Endothelial cell of umbilical vein (primary cell): ENCODE measurements around the gene TLE7. TPM values are rescaled to one million over a fixed set of nuclear protein-coding genes. Genes with fewer than 3 reads are reported as not detected.

Experiments used
- BruUV-seq: library from RNA; stranded (reverse); fragments of 400-500 nt; replicated peaks from 2 replicates; lab custom pipeline; 2021; lab: Mats Ljungman, UMichigan
- CTCF ChIA-PET: fragments of 300-600, 350-600 bp; sonication (Branson Sonifier 250); formaldehyde crosslinking; loops from one replicate; lab custom pipeline; 2021; ENCODE audit warnings: antibody characterized with exemption, inconsistent platforms; lab: Charles Lee
- POLR2A ChIA-PET: fragments of 300-600, 350-600 bp; sonication (Branson Sonifier 250); formaldehyde crosslinking; loops from one replicate; lab custom pipeline; 2021; ENCODE audit warnings: antibody characterized with exemption, inconsistent platforms; lab: Charles Lee
- DNase-seq: peaks from one replicate; pipeline ENCODE4 v3.0.0-alpha.2; 2011; ENCODE audit warnings: low read depth, low spot score
- FAIRE-seq: peaks from 2 replicates; lab custom pipeline; 2011; peaks lifted over from hg19 to GRCh38; lab: Jason Lieb, UNC
- H2AFZ ChIP-seq: 2 replicates; pipeline ENCODE4 v1.6.0; 2012; ENCODE audit warnings: low read depth, low read length, control low read depth, inconsistent platforms
- H3K27ac ChIP-seq: 2 replicates; pipeline ENCODE4 v1.5.1; 2011; ENCODE audit warnings: low read depth, mild to moderate bottlenecking, control low read depth, low read length, moderate library complexity; ENCODE audit not compliant: insufficient read depth
- H3K27me3 ChIP-seq, 2 experiments: 2 replicates each; pipeline versions ENCODE4 v1.6.0 to v1.6.1; 2011; ENCODE audit warnings: low read length in 2 of 2, mixed read lengths in 1 of 2; ENCODE audit not compliant: control insufficient read depth in 2 of 2, insufficient read depth in 2 of 2
- H3K36me3 ChIP-seq, 2 experiments: 2 replicates in 1 of 2; 3 replicates in 1 of 2; pipeline ENCODE4 v1.5.1; 2011; ENCODE audit warnings: low read length in 2 of 2, mild to moderate bottlenecking in 1 of 2, moderate library complexity in 1 of 2; ENCODE audit not compliant: control insufficient read depth in 2 of 2, insufficient read depth in 2 of 2; ENCODE audit errors: extremely low read depth in 1 of 2
- H3K4me1 ChIP-seq: 3 replicates; pipeline ENCODE4 v1.5.1; 2011; ENCODE audit warnings: mild to moderate bottlenecking, low read length; ENCODE audit not compliant: control insufficient read depth, insufficient read depth; ENCODE audit errors: extremely low read depth
- H3K4me2 ChIP-seq: 2 replicates; pipeline ENCODE4 v1.6.1; 2011; ENCODE audit warnings: low read length, control low read depth, mixed read lengths; ENCODE audit not compliant: insufficient read depth
- H3K4me3 ChIP-seq, 3 experiments: fragments of 200-600 bp in 1 of 3; sonication (generic), shearing (Covaris generic) in 1 of 3; replicated peaks in 1 of 3; 2 replicates each; pipeline ENCODE4 v1.5.1; 2011 to 2016; ENCODE audit warnings: control low read depth in 3 of 3, low read length in 3 of 3, mild to moderate bottlenecking in 2 of 3, inconsistent platforms in 1 of 3, low read depth in 1 of 3, moderate library complexity in 1 of 3; ENCODE audit not compliant: insufficient read depth in 1 of 3
- H3K79me2 ChIP-seq: 2 replicates; pipeline ENCODE4 v1.6.0; 2012; ENCODE audit warnings: low read length, inconsistent platforms; ENCODE audit not compliant: control insufficient read depth, insufficient read depth
- H3K9ac ChIP-seq: replicated peaks from 2 replicates; pipeline ENCODE3; 2011; ENCODE audit warnings: low read length, control low read depth; ENCODE audit not compliant: insufficient read depth; ENCODE audit errors: extremely low read depth
- H3K9me1 ChIP-seq: replicated peaks from 3 replicates; pipeline ENCODE4 v1.6.0; 2011; ENCODE audit warnings: mild to moderate bottlenecking, low read length; ENCODE audit not compliant: control insufficient read depth, insufficient read depth; ENCODE audit errors: extremely low read depth
- H3K9me3 ChIP-seq: replicated peaks from 2 replicates; pipeline ENCODE4 v1.5.1; 2012; ENCODE audit warnings: low read length, inconsistent platforms; ENCODE audit not compliant: control insufficient read depth, insufficient read depth
- H4K20me1 ChIP-seq: replicated peaks from 2 replicates; pipeline ENCODE3; 2011; ENCODE audit warnings: mild to moderate bottlenecking, low read length; ENCODE audit not compliant: control insufficient read depth, insufficient read depth; ENCODE audit errors: extremely low read depth
- EZH2 ChIP-seq: IDR thresholded peaks from 2 replicates; pipeline ENCODE4 v1.6.1; 2012; ENCODE audit warnings: borderline replicate concordance, low read depth, mild to moderate bottlenecking, moderate library complexity, low read length, inconsistent platforms; ENCODE audit not compliant: severe bottlenecking
- FOS ChIP-seq: IDR thresholded peaks from 2 replicates; pipeline ENCODE4 v1.6.1; 2011; ENCODE audit warnings: mild to moderate bottlenecking, low read length, moderate library complexity, borderline replicate concordance; ENCODE audit not compliant: insufficient read depth
- GATA2 ChIP-seq: IDR thresholded peaks from 2 replicates; pipeline ENCODE4 v1.7.0; 2011; ENCODE audit warnings: low read depth, mild to moderate bottlenecking, moderate library complexity, mixed read lengths, low read length; ENCODE audit not compliant: insufficient read length, insufficient read depth
- JUN ChIP-seq: IDR thresholded peaks from 2 replicates; pipeline ENCODE4 v1.6.1; 2011; ENCODE audit warnings: borderline replicate concordance, low read depth; ENCODE audit not compliant: insufficient read length, insufficient read depth
- MYC ChIP-seq: IDR thresholded peaks from one replicate; pipeline ENCODE4 v1.6.1; 2011; ENCODE audit warnings: mild to moderate bottlenecking, low read depth, low read length
- POLR2A ChIP-seq: IDR thresholded peaks from 2 replicates; pipeline ENCODE4 v1.6.1; 2012; ENCODE audit warnings: low read depth, mild to moderate bottlenecking, control low read depth, low read length
- POLR2AphosphoS5 ChIP-seq: IDR thresholded peaks from 2 replicates; pipeline ENCODE4 v1.6.1; 2012; ENCODE audit warnings: low read depth, mild to moderate bottlenecking, control low read depth, low read length, moderate library complexity; ENCODE audit not compliant: insufficient read depth
- dilution Hi-C: fragments of 300-500 bp; cut with MboI; formaldehyde crosslinking; loops from one replicate; pipeline ENCODE4 v1.15.0; 2019; ENCODE audit warnings: low sequenced_read_pairs; ENCODE audit not compliant: extremely low pct_ligation_motif_present
- intact Hi-C: fragments of 100-400 bp; cut with micrococcal nuclease; formaldehyde crosslinking; loops from one replicate; pipeline ENCODE4 v1.10.0; 2022
- polyA plus RNA-seq, 4 experiments: library from polyadenylated mRNA; depleted of rRNA in 3 of 4; stranded (reverse) in 3 of 4; unstranded in 1 of 4; fragments of >200 nt; gene quantifications; 2 replicates each; pipeline versions ENCODE4 v1.2.1 to v1.2.3, GENCODE V29; 2011 to 2012; ENCODE audit warnings: missing spikeins in 1 of 4
- total RNA-seq: library from RNA; stranded (reverse); gene quantifications from 2 replicates; pipeline ENCODE4 v1.2.3, GENCODE V29; 2021
- TF ChIP-seq, protein P1 (sequence below), 2 donors: IDR thresholded peaks; 1 replicate in 1 of 2; 2 replicates in 1 of 2; pipeline ENCODE4 v1.5.1; 2011; ENCODE audit warnings: low read length in 2 of 2, mild to moderate bottlenecking in 2 of 2, moderate library complexity in 2 of 2, control low read depth in 1 of 2, inconsistent platforms in 1 of 2, low read depth in 1 of 2; ENCODE audit not compliant: insufficient read depth in 1 of 2; ENCODE audit errors: extremely low read depth in 1 of 2
- TF ChIP-seq, protein P2 (sequence below): IDR thresholded peaks from 2 replicates; pipeline ENCODE4 v1.6.1; 2011; ENCODE audit not compliant: insufficient read depth, insufficient read length

TLE7 gene
- total and polyA plus RNA-seq, 2 donors (not counting 3 experiments of a cell fraction or from before 2014, with no cell fraction given) = not detected

DNA sequence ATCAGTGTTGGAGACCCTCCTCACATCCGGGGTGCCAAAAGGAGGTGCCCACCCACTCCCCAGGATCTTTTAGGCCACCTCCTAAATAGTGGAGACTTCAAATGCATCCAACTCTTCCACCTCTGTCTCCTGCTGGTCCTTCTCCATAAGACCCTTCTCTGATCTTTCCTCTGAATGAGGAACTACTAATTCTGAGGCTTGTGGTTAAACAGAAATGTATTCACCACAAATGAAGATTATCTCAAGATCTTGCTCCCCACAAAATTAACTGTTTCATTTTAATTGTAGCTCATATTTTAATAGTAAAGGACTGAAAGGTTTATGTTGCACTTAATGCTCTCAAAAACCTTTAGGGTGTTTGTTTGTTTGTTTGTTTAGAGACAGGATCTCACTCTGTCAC lies 34.1 kb downstream of the TLE7 start:
- no peak for FAIRE-seq
- no peaks in the 10 kb centered on the region for H3K9me3 ChIP-seq

More for the DNA sequence above, 34.1 kb downstream of the TLE7 start:
- no peaks in the 10 kb centered on the region for H3K36me3 ChIP-seq
- BruUV-seq = no TSS peak
- no peaks in the 10 kb centered on the region for H3K27me3 ChIP-seq
- no peak overlapping the region for H3K4me3 ChIP-seq
- ChIA-PET CTCF (interaction anchor here (1.0 to 1.2 kb wide), 2 partner anchors 92 to 204 kb away, joined by 4 read pairs; no protein-coding TSS in a partner anchor), POLR2A (no interaction called here)
- dilution Hi-C loops = no loop called here
- no peaks in the 10 kb centered on the region for H3K79me2 ChIP-seq
- H3K4me1 ChIP-seq = no peaks in the 10 kb centered on the region
- TF ChIP-seq FOS (no peak), POLR2A (no peak), MYC (no peak), GATA2 (no peak), POLR2AphosphoS5 (no peak), JUN (no peak), EZH2 (no peak)
- TF ChIP-seq, protein P1, sequence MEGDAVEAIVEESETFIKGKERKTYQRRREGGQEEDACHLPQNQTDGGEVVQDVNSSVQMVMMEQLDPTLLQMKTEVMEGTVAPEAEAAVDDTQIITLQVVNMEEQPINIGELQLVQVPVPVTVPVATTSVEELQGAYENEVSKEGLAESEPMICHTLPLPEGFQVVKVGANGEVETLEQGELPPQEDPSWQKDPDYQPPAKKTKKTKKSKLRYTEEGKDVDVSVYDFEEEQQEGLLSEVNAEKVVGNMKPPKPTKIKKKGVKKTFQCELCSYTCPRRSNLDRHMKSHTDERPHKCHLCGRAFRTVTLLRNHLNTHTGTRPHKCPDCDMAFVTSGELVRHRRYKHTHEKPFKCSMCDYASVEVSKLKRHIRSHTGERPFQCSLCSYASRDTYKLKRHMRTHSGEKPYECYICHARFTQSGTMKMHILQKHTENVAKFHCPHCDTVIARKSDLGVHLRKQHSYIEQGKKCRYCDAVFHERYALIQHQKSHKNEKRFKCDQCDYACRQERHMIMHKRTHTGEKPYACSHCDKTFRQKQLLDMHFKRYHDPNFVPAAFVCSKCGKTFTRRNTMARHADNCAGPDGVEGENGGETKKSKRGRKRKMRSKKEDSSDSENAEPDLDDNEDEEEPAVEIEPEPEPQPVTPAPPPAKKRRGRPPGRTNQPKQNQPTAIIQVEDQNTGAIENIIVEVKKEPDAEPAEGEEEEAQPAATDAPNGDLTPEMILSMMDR (IDR thresholded peaks at IDR 0.05; ENCODE audit: extremely low read depth in 1 of 2, insufficient read depth in 1 of 2, low read depth in 1 of 2, low read length in 2 of 2) = no peak
- TF ChIP-seq, protein P2, sequence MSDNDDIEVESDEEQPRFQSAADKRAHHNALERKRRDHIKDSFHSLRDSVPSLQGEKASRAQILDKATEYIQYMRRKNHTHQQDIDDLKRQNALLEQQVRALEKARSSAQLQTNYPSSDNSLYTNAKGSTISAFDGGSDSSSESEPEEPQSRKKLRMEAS = no peak
- H3K27ac ChIP-seq = no peak overlapping the region
- no peaks in the 10 kb centered on the region for H4K20me1 ChIP-seq
- H3K9me1 ChIP-seq = no peaks in the 10 kb centered on the region
- intact Hi-C loops = no loop called here
- no peak for DNase-seq
- H3K9ac ChIP-seq = no peak overlapping the region
- no peak overlapping the region for H2AFZ ChIP-seq
- H3K4me2 ChIP-seq = no peak overlapping the region
